Mucosa of descending colon (tissue), 3 donors: ENCODE results near the gene HBS1L. TPM values are rescaled to one million over a fixed set of nuclear protein-coding genes. Genes with fewer than 3 reads are reported as not detected.
A peak's percentile ranks its signal among the peaks of the same experiment; 100 is the strongest.

Experiments
- ATAC-seq: fragments of 200-7000 bp; cut with Tn5 transposase; one replicate; pipeline ENCODE4 v1.9.1; 2020; ENCODE audit warnings: mild to moderate bottlenecking, moderate library complexity
- DNase-seq, 3 donors: peaks; one replicate each; pipeline ENCODE4 v3.0.0-alpha.2; 2020
- H3K36me3 ChIP-seq: fragments of 200-600 bp; one replicate; pipeline ENCODE4 v1.8.0; 2021; ENCODE audit warnings: low read depth, mild to moderate bottlenecking
- H3K4me1 ChIP-seq: fragments of 200-600 bp; one replicate; pipeline ENCODE4 v1.8.0; 2021; ENCODE audit warnings: low read depth, mild to moderate bottlenecking
- H3K4me3 ChIP-seq: fragments of 200-600 bp; one replicate; pipeline ENCODE4 v1.8.0; 2021; ENCODE audit warnings: mild to moderate bottlenecking
- H3K9me3 ChIP-seq: fragments of 200-600 bp; one replicate; pipeline ENCODE4 v1.8.0; 2021; ENCODE audit warnings: mild to moderate bottlenecking
- intact Hi-C, 2 donors: fragments of 100-400 bp; cut with DNase I in 1 of 2; cut with micrococcal nuclease in 1 of 2; formaldehyde crosslinking; loops; one replicate each; pipeline versions ENCODE4 v1.11.0 to v1.11.1; 2022; cut with DNase I, micrococcal nuclease
- total RNA-seq, 3 donors: library from RNA; stranded (reverse); fragmentation: NEBNext Ultra II Directional in 2 of 3; extraction: Animal tissue kit (Norgen Biotek cat#: 25700) in 2 of 3; gene quantifications; one replicate each; pipeline versions ENCODE4 v1.2.1 to v1.2.4, GENCODE V29; 2021 to 2023
- TF ChIP-seq, protein P1 (sequence below): fragments of 200-600 bp; IDR thresholded peaks from one replicate; pipeline ENCODE4 v1.8.0; 2022; ENCODE audit warnings: antibody characterized with exemption, mild to moderate bottlenecking
- donor health status: DM: no; HTN: no; CAD: no; lungs with moderate emphysema.
- donor health status: DM: no; HTN: no; CAD: no.
- donor health status: DM: no; HTN: yes; CAD: no.

The HBS1L gene
- total RNA-seq, 3 donors from 2014 or later = 43.0 to 68.6 (median 51.3) TPM

DNA sequence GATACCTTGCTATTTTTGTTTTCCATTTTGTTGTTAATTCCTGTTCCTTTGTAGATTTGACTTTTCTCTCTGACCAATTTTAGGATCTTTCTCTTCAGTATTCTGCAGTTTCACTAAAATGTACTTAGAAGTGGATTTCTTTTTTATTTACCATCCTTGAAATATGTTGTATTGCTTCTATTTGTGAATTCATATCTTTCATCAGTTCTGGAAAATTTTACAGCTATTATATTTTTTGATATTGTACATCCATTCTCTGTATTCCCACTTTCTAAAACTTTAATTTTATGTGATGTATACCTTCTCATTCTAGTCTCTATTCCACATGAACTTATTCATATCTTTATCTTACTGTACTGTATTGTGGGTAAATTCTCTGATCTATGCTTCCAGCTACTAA, 95.0 kb downstream of the HBS1L start:
- H3K9me3 ChIP-seq = peaks cover 3% of the 10 kb centered on the region
- ATAC-seq = no peak
- intact Hi-C loops = no loop called here
- TF ChIP-seq, protein P1, sequence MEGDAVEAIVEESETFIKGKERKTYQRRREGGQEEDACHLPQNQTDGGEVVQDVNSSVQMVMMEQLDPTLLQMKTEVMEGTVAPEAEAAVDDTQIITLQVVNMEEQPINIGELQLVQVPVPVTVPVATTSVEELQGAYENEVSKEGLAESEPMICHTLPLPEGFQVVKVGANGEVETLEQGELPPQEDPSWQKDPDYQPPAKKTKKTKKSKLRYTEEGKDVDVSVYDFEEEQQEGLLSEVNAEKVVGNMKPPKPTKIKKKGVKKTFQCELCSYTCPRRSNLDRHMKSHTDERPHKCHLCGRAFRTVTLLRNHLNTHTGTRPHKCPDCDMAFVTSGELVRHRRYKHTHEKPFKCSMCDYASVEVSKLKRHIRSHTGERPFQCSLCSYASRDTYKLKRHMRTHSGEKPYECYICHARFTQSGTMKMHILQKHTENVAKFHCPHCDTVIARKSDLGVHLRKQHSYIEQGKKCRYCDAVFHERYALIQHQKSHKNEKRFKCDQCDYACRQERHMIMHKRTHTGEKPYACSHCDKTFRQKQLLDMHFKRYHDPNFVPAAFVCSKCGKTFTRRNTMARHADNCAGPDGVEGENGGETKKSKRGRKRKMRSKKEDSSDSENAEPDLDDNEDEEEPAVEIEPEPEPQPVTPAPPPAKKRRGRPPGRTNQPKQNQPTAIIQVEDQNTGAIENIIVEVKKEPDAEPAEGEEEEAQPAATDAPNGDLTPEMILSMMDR = no peak
- H3K4me3 ChIP-seq = no peak overlapping the region
- DNase-seq = no peak
- H3K4me1 ChIP-seq = no peaks in the 10 kb centered on the region
- H3K36me3 ChIP-seq = no peaks in the 10 kb centered on the region

DNA sequence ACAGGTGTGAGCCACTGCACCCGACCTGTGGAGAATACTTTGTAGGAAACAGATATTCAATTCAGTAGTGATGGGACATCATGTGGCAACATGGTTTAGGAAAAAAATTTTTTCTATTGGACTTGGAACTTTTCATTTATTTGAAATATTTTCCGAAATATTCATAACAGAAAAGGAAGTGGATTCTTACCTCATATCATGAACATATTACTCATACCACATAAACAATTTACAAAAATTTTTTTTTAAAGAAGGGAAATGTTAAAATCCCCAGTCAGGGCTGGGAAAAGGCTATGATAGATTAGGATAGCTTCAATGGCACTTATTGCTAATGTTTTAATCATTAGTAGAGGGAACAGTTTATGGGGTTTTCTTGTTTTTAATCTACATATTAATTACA, 97.9 kb downstream of the HBS1L start:
- intact Hi-C loops = no loop called here
- DNase-seq = no peak
- no peak for ATAC-seq
- no peaks in the 10 kb centered on the region for H3K4me1 ChIP-seq
- TF ChIP-seq, protein P1 = no peak
- H3K4me3 ChIP-seq = no peak overlapping the region
- peaks cover 3% of the 10 kb centered on the region for H3K9me3 ChIP-seq
- no peaks in the 10 kb centered on the region for H3K36me3 ChIP-seq

DNA sequence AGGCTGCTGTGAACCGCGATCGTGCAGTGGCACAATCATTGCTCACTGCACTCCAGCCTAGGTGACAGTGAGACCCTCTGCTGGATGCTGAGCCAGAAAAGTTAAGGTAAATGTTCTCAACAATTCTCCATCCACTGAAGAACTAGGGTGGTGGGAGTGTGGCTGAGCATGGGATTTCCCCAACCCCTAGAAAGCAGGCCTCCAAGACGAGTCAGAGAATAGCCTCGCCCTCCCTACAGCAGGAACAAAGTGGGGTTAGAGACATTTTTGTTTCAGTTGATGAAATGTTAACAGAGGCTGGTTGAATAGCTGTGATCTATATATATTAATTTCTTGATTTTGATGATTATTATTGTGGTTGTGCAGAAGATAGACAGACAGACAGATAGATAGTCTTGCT, 98.6 kb downstream of the HBS1L start:
- no peaks in the 10 kb centered on the region for H3K36me3 ChIP-seq
- H3K9me3 ChIP-seq = peaks cover 3% of the 10 kb centered on the region
- DNase-seq (no peak), ATAC-seq (no peak)
- intact Hi-C loops = no loop called here
- no peak overlapping the region for H3K4me3 ChIP-seq
- TF ChIP-seq, protein P1 = no peak
- H3K4me1 ChIP-seq = no peaks in the 10 kb centered on the region

DNA sequence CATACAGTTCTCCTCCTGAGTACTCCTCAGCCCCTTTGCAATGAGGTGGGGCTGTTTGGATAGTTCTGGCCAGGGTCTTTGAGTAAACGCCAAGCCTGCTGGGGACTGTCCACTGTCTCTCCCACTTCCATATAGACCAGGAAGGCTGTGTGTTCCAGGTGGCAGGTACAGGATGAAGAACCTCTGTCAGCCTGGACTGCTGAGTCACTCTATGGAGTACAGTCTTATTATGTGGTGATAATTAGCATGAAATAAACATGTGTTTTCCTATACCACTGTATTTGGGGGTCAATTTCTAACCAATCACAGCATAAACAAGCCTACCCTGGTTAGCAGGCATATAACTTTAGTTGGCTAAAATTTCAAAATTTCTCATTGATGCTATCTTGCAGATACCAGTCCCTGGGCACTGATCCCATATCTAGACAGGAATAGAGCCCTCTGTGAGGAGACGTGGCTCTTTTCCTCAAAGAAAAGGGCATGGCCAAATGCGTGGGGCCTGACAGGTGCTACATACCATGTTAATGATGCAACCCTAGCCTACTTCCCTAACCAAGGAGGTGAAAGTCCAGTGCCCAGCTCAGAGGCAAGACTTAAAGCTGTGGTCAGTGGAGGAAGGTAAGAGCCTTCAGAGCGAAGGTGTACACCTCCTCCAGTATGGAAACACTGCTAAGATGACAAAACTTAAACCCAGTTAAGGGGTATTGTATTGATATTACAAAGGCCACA, 100.2 kb downstream of the HBS1L start:
- DNase-seq (no peak), ATAC-seq (peak; percentile 87)
- Histone ChIP-seq H3K36me3 (no peaks in the 10 kb centered on the region), H3K9me3 (no peaks in the 10 kb centered on the region), H3K4me3 (no peak overlapping the region), H3K4me1 (no peaks in the 10 kb centered on the region)
- intact Hi-C loops = no loop called here
- TF ChIP-seq, protein P1 = no peak

DNA sequence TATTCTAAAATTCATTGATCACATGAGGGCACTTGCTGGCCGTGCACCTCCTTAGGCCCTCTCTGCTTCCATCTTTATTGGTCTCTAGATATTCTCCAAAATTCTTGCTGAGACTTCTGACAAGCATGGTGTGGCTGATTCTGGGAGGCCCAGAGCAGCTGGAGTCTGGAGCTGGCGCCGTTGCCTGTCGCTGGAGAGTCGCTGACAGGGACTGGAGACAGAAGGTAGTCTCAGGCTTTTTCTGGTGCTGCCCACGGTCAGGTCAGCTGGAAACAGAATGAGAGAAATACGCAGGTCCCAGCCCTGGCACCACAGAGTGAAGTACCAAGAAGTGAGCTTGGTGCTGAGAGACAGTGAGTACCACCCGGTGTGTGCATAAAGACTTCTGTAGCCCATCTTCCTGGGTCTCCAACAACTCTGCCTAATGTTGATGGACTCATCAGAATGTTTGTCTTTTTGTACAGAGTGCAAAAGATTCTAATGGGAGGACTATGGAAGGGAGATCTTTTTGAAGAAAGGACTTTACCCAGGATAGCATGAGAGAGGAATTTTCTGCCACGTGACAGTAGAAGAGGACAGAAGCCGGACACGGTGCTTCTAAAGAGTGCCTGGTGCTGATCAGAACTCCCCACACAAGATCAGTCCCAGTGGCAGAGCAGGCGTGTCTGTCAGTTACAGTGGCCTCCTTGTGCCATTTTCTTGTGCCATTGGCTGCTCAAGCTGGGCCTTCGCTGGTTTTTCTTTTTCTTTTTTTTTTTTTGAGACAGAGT, 102.9 kb downstream of the HBS1L start:
- H3K4me3 ChIP-seq = no peak overlapping the region
- DNase-seq = no peak
- H3K36me3 ChIP-seq = no peaks in the 10 kb centered on the region
- no peaks in the 10 kb centered on the region for H3K9me3 ChIP-seq
- TF ChIP-seq, protein P1 = no peak
- ATAC-seq = no peak
- intact Hi-C loops = no loop called here
- H3K4me1 ChIP-seq = no peaks in the 10 kb centered on the region
